ENCODE measurements around the gene SRP9.

The SRP9 gene

DNA sequence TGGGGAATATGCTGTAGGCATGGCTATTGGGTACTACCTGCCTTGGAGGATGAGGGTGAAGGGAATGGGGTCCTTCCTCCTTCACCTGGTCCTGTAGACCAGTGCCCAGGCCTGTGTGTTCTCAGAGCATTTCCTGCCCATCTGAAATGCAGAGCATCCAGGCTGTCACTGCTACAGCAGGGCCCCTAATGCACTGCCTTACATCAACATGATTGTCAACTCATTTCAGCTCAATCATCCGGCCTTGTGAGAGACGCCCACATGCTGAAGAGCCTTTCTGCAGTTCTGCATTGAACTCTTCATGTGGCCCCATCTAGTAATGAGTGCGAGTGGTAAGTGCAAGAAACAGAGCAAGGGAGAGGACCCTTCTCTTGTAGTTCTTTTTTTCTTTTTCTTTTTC, 39.8 kb upstream of the SRP9 start:
- TF ChIP-seq, protein P1, sequence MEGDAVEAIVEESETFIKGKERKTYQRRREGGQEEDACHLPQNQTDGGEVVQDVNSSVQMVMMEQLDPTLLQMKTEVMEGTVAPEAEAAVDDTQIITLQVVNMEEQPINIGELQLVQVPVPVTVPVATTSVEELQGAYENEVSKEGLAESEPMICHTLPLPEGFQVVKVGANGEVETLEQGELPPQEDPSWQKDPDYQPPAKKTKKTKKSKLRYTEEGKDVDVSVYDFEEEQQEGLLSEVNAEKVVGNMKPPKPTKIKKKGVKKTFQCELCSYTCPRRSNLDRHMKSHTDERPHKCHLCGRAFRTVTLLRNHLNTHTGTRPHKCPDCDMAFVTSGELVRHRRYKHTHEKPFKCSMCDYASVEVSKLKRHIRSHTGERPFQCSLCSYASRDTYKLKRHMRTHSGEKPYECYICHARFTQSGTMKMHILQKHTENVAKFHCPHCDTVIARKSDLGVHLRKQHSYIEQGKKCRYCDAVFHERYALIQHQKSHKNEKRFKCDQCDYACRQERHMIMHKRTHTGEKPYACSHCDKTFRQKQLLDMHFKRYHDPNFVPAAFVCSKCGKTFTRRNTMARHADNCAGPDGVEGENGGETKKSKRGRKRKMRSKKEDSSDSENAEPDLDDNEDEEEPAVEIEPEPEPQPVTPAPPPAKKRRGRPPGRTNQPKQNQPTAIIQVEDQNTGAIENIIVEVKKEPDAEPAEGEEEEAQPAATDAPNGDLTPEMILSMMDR (IDR thresholded peaks at IDR 0.05; ENCODE audit: low read depth, low read length, missing control alignments) = no peak
- DNase-seq (ENCODE audit: low read depth) = no peak
- no peak overlapping the region for H3K4me3 ChIP-seq (ENCODE audit: low read depth, low read length)

DNA sequence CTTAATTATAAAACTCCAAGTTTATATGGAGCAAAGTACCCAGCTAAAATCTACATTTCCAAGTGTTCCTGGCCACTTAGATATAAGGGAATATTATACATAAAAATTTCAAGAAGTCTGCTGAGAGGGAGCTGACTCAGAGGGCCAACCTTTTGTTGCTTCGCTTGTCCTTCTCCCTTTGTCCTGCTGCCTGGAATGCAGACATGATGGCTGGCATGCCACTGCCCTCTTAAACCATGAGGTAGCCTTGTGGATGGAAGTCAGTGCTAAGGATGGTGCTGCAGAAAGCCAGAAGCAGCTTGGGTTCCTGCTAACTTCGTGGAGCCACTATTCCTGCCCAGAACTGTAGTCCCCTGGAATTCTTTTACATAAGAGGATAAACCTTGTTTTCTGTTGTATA, 38.9 kb upstream of the SRP9 start:
- TF ChIP-seq, protein P1 (IDR thresholded peaks at IDR 0.05; ENCODE audit: low read depth, low read length, missing control alignments) = no peak
- no peak overlapping the region for H3K4me3 ChIP-seq (ENCODE audit: low read depth, low read length)
- no peak for DNase-seq (ENCODE audit: low read depth)

DNA sequence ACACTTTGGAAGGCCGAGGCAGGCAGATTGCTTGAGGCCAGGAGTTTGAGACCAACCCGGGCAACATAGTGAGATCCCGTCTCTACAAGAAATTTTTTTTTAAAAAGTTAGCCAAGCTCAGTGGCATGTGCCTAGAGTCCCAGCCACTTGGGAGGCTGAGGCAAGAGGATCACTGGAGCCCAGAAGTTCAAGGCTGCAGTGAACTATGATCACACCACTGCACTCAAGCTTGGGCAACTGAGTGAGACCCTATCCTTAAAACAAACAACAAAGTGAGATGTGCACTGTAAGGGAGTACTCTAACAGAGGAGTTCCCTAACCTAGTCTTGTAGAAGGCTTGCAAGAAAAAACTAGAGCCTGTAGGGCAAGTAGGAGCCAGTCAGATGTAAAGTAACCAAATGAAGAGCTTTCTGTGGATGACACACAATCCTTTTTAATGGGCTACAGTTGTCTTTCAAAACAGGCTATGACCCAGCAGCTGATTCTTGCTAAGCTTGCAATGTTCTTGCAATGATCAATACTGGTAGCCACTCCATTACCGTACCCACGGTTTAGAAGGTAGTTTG, 38.0 kb upstream of the SRP9 start:
- H3K4me3 ChIP-seq (ENCODE audit: low read depth, low read length) = no peak overlapping the region
- no peak for DNase-seq (ENCODE audit: low read depth)
- TF ChIP-seq, protein P1 (IDR thresholded peaks at IDR 0.05; ENCODE audit: low read depth, low read length, missing control alignments) = no peak

DNA sequence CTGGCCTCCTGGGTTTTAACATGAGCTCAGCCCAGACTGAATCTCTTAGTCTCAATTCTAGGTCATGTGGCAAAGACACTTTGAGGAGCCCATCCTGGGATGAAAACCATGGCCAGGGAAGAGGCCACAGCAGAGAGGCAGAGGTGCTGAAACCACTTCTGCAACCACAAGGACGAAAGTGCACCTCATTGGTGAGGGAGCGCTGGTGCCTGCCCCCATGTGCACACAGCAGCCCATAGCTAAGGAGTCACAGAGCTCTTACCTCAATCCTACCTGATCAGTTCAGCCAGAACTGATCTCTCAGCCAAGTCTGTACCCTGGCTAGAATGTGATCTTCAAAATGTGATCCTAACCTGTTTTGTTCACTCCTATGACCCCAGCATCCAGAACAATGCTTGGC, 32.9 kb upstream of the SRP9 start:
- TF ChIP-seq, protein P1 (IDR thresholded peaks at IDR 0.05; ENCODE audit: low read depth, low read length, missing control alignments) = no peak
- no peak for DNase-seq (ENCODE audit: low read depth)
- H3K4me3 ChIP-seq (ENCODE audit: low read depth, low read length) = no peak overlapping the region

DNA sequence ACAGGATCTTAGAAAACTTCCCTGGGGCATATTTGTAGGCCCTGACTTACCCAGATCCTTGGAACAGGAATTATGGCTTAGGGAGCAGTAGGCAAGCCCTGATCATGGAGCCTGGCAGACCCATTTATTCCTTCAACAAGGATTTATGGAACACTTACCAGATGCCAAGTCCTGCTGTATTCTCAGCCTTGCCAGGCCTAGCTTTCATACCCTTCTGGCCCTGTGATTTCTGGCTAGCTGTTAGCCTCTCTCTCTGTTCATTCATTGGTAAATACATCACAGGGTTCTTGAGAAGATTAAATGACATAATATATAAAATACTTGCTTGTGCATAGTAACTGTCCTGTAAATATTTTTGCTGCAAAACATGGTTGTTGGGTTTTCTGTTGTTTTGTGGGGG, 32.4 kb upstream of the SRP9 start:
- no peak for DNase-seq (ENCODE audit: low read depth)
- no peak overlapping the region for H3K4me3 ChIP-seq (ENCODE audit: low read depth, low read length)
- TF ChIP-seq, protein P1 (IDR thresholded peaks at IDR 0.05; ENCODE audit: low read depth, low read length, missing control alignments) = no peak

DNA sequence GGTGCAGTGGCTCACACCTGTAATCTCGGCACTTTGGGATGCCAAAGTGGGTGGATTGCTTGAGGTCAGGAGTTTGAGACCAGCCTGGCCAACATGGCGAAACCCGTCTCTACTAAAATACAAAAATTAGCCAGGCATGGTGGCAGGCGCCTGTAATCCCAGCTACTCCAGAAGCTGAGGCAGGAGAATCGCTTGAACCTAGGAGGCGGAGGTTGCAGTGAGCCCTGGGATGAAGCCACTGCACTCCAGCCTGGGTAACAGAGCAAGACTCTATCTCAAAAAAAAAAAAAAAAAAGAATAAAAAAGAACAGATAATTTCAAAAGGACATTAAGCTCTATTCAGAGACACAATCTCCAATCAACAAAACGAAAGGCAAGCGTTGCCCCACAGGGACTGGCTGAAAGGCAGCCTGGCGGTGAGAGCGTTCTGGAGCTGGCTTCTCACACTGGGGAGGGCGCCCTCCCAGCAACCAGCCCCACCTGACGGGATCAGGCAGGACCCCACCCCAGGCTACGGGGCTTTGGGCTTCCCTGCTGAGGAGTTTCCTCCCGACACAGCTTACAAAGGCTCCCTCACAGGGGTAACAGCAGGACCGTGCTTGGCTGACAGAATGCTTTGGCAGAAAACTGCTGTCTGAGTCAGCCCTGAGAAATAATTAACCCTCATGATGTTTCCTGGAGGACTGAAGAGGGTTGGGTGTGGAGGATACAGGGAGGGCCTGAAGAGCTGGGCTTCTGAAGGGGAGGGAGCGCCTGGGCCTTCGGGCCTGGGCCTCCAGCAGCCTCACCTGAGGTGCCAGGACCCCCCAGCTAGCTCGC, 31.1 kb upstream of the SRP9 start:
- TF ChIP-seq, protein P1 (IDR thresholded peaks at IDR 0.05; ENCODE audit: low read depth, low read length, missing control alignments) = no peak
- H3K4me3 ChIP-seq (ENCODE audit: low read depth, low read length) = no peak overlapping the region
- DNase-seq (ENCODE audit: low read depth) = no peak

DNA sequence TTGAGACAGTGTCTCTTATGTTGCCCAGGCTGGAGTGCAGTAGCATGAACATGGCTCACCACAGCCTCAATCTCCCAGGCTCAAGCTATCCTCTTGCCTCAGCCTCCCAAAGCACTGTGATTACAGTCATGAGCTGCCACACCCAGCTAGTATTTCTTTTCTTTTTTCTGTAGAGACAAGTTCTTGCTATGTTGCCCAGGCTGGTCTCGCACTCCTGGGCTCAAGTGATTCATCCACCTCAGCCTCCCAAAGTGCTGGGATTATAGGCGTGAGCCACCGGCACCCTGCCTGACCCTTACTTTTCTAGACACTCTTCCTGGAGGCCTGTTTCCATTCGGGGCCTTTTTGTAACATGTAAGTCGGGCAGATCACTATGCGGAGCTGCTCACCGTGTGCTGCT, 30.1 kb upstream of the SRP9 start:
- no peak for DNase-seq (ENCODE audit: low read depth)
- TF ChIP-seq, protein P1 (IDR thresholded peaks at IDR 0.05; ENCODE audit: low read depth, low read length, missing control alignments) = no peak
- H3K4me3 ChIP-seq (ENCODE audit: low read depth, low read length) = no peak overlapping the region
